Measurements from ENCODE around the gene SHLD2.
"Not testable (repeated sequence)": the region's sequence is repeated elsewhere in the genome, so short reads cannot be mapped to it uniquely, and the experiment has no call there.

SHLD2 gene

GRCh38 chr10:87149020-87149609 is 54.1 kb downstream of the SHLD2 start:
- not testable (repeated sequence) for DNase-seq

- not testable (repeated sequence) for DNase-seq
These were observed 56.5 kb downstream of the SHLD2 start for GRCh38 chr10:87151516-87151915.

- not testable (repeated sequence) for DNase-seq
These were observed 61.8 kb downstream of the SHLD2 start for GRCh38 chr10:87156841-87157240.

GRCh38 chr10:87157821-87158220 is 62.8 kb downstream of the SHLD2 start:
- not testable (repeated sequence) for DNase-seq

GRCh38 chr10:87162703-87163293 is 67.8 kb downstream of the SHLD2 start:
- not testable (repeated sequence) for DNase-seq

GRCh38 chr10:87163414-87163813 is 68.4 kb downstream of the SHLD2 start:
- not testable (repeated sequence) for DNase-seq

- DNase-seq = not testable (repeated sequence)
These were observed 74.9 kb downstream of the SHLD2 start for GRCh38 chr10:87169857-87170256.

GRCh38 chr10:87170705-87171104 is 75.7 kb downstream of the SHLD2 start:
- DNase-seq = not testable (repeated sequence)

- DNase-seq = not testable (repeated sequence)
These were observed 76.7 kb downstream of the SHLD2 start for GRCh38 chr10:87171670-87172069.

GRCh38 chr10:87172178-87172577 is 77.2 kb downstream of the SHLD2 start:
- not testable (repeated sequence) for DNase-seq

- DNase-seq = not testable (repeated sequence)
These were observed 82.6 kb downstream of the SHLD2 start for GRCh38 chr10:87177587-87177986.

- peak; percentile 67 for DNase-seq
These were observed 89.4 kb downstream of the SHLD2 start for GRCh38 chr10:87184421-87184820.

- peak; percentile 4 for DNase-seq
These were observed 91.0 kb downstream of the SHLD2 start for GRCh38 chr10:87186016-87186415.

GRCh38 chr10:87187573-87187972 is 92.6 kb downstream of the SHLD2 start:
- not testable (repeated sequence) for DNase-seq

GRCh38 chr10:87191841-87192240 is 96.8 kb downstream of the SHLD2 start:
- DNase-seq = not testable (repeated sequence)

GRCh38 chr10:87200924-87201323 is 105.9 kb downstream of the SHLD2 start:
- peak; percentile 76 for DNase-seq

GRCh38 chr10:87204801-87205200 is 109.8 kb downstream of the SHLD2 start:
- peak; percentile 54 for DNase-seq

GRCh38 chr10:87206922-87207321 is 111.9 kb downstream of the SHLD2 start:
- not testable (repeated sequence) for DNase-seq

GRCh38 chr10:87210309-87210708 is 115.3 kb downstream of the SHLD2 start:
- not testable (repeated sequence) for DNase-seq

- not testable (repeated sequence) for DNase-seq
These were observed 116.8 kb downstream of the SHLD2 start for GRCh38 chr10:87211848-87212247.

- DNase-seq = not testable (repeated sequence)
These were observed 118.3 kb downstream of the SHLD2 start for GRCh38 chr10:87213150-87213765.

- DNase-seq = not testable (repeated sequence)
These were observed 118.8 kb downstream of the SHLD2 start for GRCh38 chr10:87213806-87214205.

- peak; percentile 15 for DNase-seq
These were observed 121.1 kb downstream of the SHLD2 start for GRCh38 chr10:87216120-87216519.

- not testable (repeated sequence) for DNase-seq
These were observed 124.4 kb downstream of the SHLD2 start for GRCh38 chr10:87219370-87219769.
